ENCODE data around the gene ACSF2.

ACSF2 gene, protein sequence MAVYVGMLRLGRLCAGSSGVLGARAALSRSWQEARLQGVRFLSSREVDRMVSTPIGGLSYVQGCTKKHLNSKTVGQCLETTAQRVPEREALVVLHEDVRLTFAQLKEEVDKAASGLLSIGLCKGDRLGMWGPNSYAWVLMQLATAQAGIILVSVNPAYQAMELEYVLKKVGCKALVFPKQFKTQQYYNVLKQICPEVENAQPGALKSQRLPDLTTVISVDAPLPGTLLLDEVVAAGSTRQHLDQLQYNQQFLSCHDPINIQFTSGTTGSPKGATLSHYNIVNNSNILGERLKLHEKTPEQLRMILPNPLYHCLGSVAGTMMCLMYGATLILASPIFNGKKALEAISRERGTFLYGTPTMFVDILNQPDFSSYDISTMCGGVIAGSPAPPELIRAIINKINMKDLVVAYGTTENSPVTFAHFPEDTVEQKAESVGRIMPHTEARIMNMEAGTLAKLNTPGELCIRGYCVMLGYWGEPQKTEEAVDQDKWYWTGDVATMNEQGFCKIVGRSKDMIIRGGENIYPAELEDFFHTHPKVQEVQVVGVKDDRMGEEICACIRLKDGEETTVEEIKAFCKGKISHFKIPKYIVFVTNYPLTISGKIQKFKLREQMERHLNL
- total RNA-seq: 2.2 to 24.9 (median 14.8) reads per million in 9 experiments

DNA sequence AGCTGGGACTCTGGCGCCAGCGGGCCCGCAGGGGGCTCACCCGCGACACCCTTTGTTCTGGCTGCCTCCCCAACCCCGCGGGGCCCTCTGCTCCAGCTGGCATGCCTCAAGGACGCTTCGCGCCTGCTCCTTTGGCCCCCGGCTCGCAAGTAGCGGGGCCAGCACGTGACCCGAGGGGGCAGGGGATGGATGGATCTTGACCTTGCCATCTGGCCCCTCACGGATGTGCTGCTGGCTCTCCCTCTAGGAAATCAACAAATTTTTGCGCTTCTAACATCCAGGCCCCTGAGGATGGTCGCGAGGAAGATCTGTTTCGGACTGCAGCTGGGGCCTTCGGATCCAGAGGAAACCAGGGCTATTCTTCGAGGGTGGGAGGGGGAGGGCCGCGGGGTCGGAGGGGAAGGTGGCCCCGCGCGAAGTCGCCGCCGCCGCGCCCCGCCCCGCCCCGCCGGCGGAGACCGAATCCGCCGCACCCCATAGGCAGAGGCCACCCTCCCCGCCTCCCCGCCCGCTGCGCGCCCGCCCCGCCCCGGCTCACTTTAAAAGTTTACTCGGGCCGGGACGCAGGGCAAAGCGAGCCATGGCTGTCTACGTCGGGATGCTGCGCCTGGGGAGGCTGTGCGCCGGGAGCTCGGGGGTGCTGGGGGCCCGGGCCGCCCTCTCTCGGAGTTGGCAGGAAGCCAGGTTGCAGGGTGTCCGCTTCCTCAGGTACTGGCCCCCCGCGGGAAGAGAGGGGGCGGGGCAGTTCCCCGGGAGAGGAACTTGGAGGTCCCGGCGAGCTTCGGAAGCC lies at the start of gene ACSF2:
TSS of gene ACSF2 (plus strand) at position 537 of the 790 bp plus-strand sequence. CDS start at position 581, 44 bp downstream.
- Mint-ChIP-seq H3K27ac (peak within 1 kb of the TSS; percentile 83 to 90), H3K36me3 (ENCODE audit: insufficient read depth) (peaks cover 11% of the 10 kb centered on the region)

DNA sequence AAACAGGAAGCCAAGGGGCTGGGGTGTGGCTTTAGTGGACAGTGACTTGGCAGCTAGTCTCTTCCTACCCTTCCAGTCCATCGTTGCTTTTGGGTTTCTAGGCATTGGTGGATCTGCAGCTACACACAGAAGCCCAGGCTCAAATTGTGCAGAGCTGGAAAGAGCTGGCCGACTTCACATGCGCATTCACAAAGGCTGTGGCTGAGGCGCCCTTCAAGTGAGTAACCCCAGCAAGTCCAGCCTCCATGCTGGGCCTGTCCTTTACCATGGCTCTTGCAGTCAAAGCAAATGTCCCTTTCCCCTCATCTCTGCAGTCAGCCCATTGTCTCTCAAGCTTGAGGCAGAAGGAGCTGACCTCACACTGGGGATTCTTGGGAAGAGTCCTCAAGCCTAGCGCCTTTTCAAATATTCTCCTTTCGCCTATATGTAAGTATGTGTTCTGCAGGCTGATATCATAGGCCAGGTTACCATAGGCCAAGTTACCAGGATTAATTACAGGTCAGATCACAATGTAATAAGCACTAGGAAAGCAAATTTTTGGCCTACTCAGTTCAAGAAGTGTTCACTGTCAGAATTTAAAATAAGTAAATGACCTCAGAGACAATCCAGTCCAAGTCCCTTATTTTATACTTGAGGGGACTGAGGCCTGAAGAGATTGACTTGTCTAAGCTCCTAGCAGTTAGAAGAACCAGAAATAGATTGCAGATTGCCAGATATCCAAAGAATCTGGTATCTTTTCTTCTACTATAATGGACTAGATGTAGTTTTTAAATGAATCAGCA lies 46.5 kb upstream of the ACSF2 start:
- H3K27ac Mint-ChIP-seq: no peak overlapping the region
- H3K4me3 Mint-ChIP-seq: no peak overlapping the region
- H3K4me1 Mint-ChIP-seq (ENCODE audit: low read depth in 2 of 2): peaks cover 0 to 8% of the 10 kb centered on the region in 2 donors
- ATAC-seq (replicated peaks) (no peak), DNase-seq (no peak)
- H3K9me3 Mint-ChIP-seq: no peaks in the 10 kb centered on the region
- H3K27me3 Mint-ChIP-seq: no peaks in the 10 kb centered on the region
- H3K36me3 Mint-ChIP-seq (ENCODE audit: insufficient read depth): peaks cover 38% of the 10 kb centered on the region

More for the DNA sequence above, at the start of gene ACSF2:
- peak within 1 kb of the TSS; percentile 87 to 89 for H3K4me3 Mint-ChIP-seq
- peak; percentile 89 for ATAC-seq (replicated peaks)
- H3K4me1 Mint-ChIP-seq (ENCODE audit: low read depth in 2 of 2): peaks cover 19 to 31% of the 10 kb centered on the region in 2 donors
- no peaks in the 10 kb centered on the region for H3K27me3 Mint-ChIP-seq
- no peaks in the 10 kb centered on the region for H3K9me3 Mint-ChIP-seq
- DNase-seq: peak; percentile 52 to 64 (median 59)

DNA sequence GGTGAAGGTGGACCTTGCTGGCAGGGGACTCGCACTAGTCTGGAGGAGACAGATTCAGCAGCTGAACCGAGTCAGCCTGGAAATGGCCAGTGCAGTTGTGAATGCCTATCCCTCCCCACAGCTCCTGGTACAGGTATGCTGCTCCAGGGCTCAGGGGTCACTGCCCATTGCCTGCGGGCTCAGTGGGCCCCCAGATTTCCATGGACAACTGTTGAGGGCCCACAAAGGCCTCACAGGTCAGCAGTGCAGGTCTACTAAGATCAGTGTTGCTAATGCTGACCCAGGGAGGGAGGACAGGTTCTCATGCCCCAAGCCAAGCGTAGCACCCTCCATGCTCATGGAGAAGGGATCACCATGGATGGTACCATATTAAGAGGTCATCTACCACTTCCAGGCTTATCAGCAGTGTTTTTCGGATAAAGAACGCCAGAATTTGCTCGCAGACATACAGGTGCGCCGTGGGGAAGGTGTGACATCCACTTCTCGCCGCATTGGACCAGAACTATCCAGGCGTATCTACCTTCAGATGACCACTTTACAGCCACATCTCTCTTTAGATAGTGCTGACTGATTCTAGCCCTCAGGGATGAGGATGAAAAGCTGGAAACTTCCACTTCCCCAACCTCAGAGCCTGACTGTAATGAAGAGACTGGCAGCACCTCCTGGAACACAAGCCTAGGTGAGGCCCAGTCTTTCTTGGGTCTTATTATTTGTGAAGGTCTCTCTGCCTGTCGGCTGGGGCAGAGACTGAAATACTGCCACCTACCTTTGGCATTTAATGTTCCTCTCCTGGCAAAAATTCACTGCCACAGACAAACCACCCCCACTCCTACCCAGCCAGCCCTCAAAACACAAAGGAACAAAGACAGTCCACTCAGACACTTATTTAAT lies 45.4 kb upstream of the ACSF2 start:
- Mint-ChIP-seq H3K36me3 (ENCODE audit: insufficient read depth) (peaks cover 47% of the 10 kb centered on the region), H3K4me1 (ENCODE audit: low read depth in 2 of 2) (peaks cover 0 to 8% of the 10 kb centered on the region in 2 donors), H3K27ac (no peak overlapping the region), H3K27me3 (no peaks in the 10 kb centered on the region), H3K4me3 (no peak overlapping the region), H3K9me3 (no peaks in the 10 kb centered on the region)
- DNase-seq (no peak), ATAC-seq (replicated peaks) (no peak)

DNA sequence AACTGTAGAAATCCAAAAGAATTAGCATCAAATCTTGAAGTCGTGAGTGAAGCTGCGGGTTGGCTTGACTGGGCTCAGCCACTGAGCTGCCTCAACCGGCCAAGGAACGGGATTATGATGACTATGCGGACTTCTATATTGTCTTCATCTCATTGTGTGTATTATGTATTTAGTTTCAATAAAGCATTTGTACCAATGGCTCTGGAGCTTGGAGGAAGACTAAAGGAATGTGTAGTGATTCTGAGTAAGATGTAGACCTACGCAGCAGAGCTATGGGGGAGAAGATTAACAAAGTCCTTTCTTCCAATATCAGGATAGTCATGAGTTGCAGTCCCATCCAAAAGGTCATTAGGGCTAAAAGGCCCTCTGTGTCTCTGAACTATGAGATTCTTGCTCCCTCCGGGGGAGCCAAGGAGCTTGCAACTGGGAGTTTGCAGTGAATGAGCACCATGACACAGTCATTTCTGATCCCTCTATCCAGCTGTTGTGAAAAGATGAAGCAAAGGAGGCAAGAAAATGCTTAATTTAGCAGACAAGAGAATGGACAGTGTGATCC lies 44.7 kb upstream of the ACSF2 start:
- Mint-ChIP-seq H3K27ac (no peak overlapping the region), H3K36me3 (ENCODE audit: insufficient read depth) (peaks cover 54% of the 10 kb centered on the region), H3K4me1 (ENCODE audit: low read depth in 2 of 2) (peaks cover 0 to 8% of the 10 kb centered on the region in 2 donors), H3K9me3 (no peaks in the 10 kb centered on the region), H3K27me3 (no peaks in the 10 kb centered on the region), H3K4me3 (no peak overlapping the region)
- no peak for DNase-seq
- ATAC-seq (replicated peaks): no peak

DNA sequence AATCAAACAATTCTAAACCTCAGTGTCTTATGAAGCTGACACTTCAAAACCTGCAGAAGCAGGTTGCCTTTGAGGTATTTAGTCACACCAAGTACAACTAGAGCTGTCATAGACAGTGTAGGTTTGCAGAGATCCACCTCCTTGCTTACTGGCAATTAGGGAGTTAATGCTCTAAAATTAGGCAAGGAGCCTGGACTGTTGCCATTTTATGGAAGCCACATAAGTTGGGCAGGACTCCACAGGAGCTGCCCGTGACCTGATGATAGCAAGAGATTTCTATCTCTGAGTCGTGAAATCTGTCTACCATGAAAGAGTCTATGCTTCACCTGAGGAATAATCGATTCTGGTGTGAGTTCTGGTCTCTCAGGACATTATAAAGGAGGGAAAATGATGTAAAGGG lies 44.1 kb upstream of the ACSF2 start:
- H3K27ac Mint-ChIP-seq: no peak overlapping the region
- ATAC-seq (replicated peaks) (no peak), DNase-seq (no peak)
- H3K9me3 Mint-ChIP-seq: no peaks in the 10 kb centered on the region
- H3K4me3 Mint-ChIP-seq: no peak overlapping the region
- H3K27me3 Mint-ChIP-seq: no peaks in the 10 kb centered on the region
- peaks cover 60% of the 10 kb centered on the region for H3K36me3 Mint-ChIP-seq (ENCODE audit: insufficient read depth)
- peaks cover 0 to 8% of the 10 kb centered on the region in 2 donors for H3K4me1 Mint-ChIP-seq (ENCODE audit: low read depth in 2 of 2)

DNA sequence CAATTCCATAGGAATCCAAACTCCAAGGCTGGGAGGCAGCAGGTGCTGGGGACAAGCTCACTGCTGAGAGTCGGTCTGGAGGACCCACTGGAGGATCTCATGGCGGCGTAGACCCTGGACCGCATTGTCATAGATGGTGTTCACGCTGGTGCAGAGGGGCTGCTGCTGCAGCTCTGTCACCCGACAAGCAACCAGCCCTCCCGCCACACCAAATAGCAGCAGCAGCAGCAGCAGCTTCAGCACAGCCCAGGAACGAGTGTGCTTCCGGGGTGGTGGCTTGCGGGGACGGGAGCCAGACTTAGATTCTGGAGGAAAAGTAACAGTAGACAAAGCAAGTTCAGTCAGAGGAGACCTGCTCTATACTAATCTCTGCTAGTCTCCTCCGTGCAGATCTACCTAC lies 43.1 kb upstream of the ACSF2 start:
- Mint-ChIP-seq H3K4me1 (ENCODE audit: low read depth in 2 of 2) (peaks cover 5 to 9% of the 10 kb centered on the region in 2 donors), H3K27ac (no peak overlapping the region), H3K9me3 (no peaks in the 10 kb centered on the region), H3K36me3 (ENCODE audit: insufficient read depth) (peaks cover 68% of the 10 kb centered on the region), H3K27me3 (no peaks in the 10 kb centered on the region), H3K4me3 (no peak overlapping the region)
- DNase-seq (no peak), ATAC-seq (replicated peaks) (no peak)

DNA sequence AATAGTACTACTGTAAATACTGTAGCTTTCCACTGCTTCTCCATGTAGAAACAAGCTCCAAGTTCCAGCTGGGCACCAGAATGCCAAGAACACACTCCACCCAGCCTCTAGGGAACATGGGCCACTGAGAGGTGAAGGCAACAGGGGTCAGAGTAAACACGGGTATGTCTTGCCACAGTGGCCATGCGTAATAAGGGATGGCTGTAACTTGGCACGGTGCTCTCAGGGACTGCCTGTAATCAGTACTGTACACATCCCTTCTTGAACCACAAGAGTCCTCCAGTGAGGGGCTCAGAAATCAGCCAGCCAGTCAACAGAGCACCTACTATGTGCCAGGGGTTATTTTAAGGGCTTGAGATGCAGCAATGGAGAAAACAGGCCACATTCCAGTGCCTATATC lies 39.5 kb upstream of the ACSF2 start:
- DNase-seq: no peak
- peaks cover 95% of the 10 kb centered on the region for H3K36me3 Mint-ChIP-seq (ENCODE audit: insufficient read depth)
- H3K4me3 Mint-ChIP-seq: no peak overlapping the region
- H3K4me1 Mint-ChIP-seq (ENCODE audit: low read depth in 2 of 2): peaks cover 7 to 10% of the 10 kb centered on the region in 2 donors
- no peak overlapping the region for H3K27ac Mint-ChIP-seq
- no peaks in the 10 kb centered on the region for H3K27me3 Mint-ChIP-seq
- no peaks in the 10 kb centered on the region for H3K9me3 Mint-ChIP-seq
- ATAC-seq (replicated peaks): no peak

DNA sequence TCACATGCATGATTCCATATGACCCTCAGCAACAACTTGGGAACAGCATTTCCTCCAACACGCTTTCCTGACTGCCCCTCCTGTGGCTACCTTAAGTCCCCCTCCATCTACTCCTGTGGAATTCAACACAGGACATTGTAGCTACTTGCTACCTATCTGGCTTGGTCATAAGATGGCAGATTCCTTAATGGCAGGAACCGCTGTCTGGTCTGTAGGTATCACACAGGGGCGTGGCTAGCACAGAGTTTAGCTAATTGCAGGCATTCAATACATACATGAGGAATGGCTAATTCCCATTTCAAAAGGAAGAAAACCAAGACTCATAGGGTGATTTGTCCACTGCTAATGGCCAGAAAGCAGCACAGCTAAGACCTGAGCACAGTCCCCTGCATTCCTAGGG lies 37.3 kb upstream of the ACSF2 start:
- DNase-seq (no peak), ATAC-seq (replicated peaks) (no peak)
- no peak overlapping the region for H3K27ac Mint-ChIP-seq
- no peak overlapping the region for H3K4me3 Mint-ChIP-seq
- peaks cover 12 to 14% of the 10 kb centered on the region in 2 donors for H3K4me1 Mint-ChIP-seq (ENCODE audit: low read depth in 2 of 2)
- H3K27me3 Mint-ChIP-seq: no peaks in the 10 kb centered on the region
- H3K9me3 Mint-ChIP-seq: no peaks in the 10 kb centered on the region
- H3K36me3 Mint-ChIP-seq (ENCODE audit: insufficient read depth): peaks cover 94% of the 10 kb centered on the region

DNA sequence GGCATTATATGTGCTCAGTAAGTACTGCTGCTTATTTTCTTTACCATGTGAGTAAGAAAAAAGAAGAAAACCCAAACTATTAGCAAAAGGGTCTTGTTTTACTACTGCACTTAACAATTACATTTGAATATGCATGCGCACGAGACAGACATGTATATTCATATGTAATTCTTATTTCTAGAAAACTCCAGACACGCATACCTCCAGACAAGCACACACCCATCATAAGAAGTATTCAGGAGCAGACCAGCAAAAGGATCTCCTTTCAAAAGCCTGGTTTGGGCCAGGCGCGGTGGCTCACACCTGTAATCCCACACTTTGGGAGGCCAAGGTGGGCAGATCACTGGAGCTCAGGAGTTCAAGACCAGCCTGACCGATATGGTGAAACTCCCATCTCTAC lies 36.5 kb upstream of the ACSF2 start:
- no peak for ATAC-seq (replicated peaks)
- peak overlapping the region in 1 of 2 donors; percentile 80 for H3K27ac Mint-ChIP-seq

DNA sequence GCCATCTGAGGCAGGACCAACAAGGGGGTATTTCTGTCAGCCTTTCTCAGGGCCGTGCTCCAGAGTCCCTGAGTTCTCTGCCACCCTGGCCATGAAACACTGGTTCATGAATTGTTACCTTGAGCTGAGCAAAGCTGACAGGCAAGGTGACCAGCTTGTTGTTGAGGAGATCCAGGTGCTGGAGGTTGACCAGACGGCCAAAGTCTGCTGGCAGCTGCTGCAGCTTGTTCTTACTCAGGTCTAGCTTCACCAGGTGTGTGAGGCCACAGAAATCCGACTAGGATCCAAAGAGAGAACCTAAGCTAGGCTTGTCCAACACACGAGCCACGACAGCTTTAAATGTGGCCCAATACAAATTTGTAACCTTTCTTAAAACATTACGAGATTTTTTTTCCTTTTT lies 33.4 kb upstream of the ACSF2 start:
- peaks cover 78% of the 10 kb centered on the region for H3K36me3 Mint-ChIP-seq (ENCODE audit: insufficient read depth)
- ATAC-seq (replicated peaks): no peak
- DNase-seq: no peak
- no peak overlapping the region for H3K4me3 Mint-ChIP-seq
- H3K27ac Mint-ChIP-seq: no peak overlapping the region
- no peaks in the 10 kb centered on the region for H3K27me3 Mint-ChIP-seq
- H3K9me3 Mint-ChIP-seq: no peaks in the 10 kb centered on the region
- H3K4me1 Mint-ChIP-seq (ENCODE audit: low read depth in 2 of 2): peaks cover 32 to 39% of the 10 kb centered on the region in 2 donors

More for the DNA sequence above, 36.5 kb upstream of the ACSF2 start:
- Mint-ChIP-seq H3K9me3 (no peaks in the 10 kb centered on the region), H3K4me3 (no peak overlapping the region), H3K27me3 (no peaks in the 10 kb centered on the region), H3K4me1 (ENCODE audit: low read depth in 2 of 2) (peaks cover 18 to 19% of the 10 kb centered on the region in 2 donors), H3K36me3 (ENCODE audit: insufficient read depth) (peaks cover 91% of the 10 kb centered on the region)
- DNase-seq: no peak

DNA sequence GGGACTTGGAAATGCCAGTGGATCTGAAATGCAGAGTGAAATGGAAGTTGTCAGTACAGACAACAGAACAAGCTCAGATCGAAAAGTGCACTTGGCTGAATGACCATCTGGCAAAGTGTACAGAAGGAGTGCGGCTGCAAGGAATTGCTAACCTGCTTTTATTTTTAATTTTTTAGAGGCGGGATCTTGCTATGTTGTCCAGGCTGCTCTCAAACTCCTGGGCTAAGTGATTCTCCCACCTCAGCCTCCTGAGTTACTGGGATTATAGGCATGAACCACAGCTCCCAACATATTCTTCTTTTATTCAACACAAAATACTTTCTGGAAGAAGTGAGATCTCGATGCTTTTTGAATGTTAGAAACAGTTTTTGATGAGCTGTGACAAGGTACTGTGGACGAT lies 32.3 kb upstream of the ACSF2 start:
- peaks cover 33 to 39% of the 10 kb centered on the region in 2 donors for H3K4me1 Mint-ChIP-seq (ENCODE audit: low read depth in 2 of 2)
- no peaks in the 10 kb centered on the region for H3K27me3 Mint-ChIP-seq
- DNase-seq (no peak), ATAC-seq (replicated peaks) (no peak)
- H3K27ac Mint-ChIP-seq: peak overlapping the region; percentile 41 to 78
- H3K36me3 Mint-ChIP-seq (ENCODE audit: insufficient read depth): peaks cover 74% of the 10 kb centered on the region
- no peak overlapping the region for H3K4me3 Mint-ChIP-seq
- H3K9me3 Mint-ChIP-seq: no peaks in the 10 kb centered on the region

DNA sequence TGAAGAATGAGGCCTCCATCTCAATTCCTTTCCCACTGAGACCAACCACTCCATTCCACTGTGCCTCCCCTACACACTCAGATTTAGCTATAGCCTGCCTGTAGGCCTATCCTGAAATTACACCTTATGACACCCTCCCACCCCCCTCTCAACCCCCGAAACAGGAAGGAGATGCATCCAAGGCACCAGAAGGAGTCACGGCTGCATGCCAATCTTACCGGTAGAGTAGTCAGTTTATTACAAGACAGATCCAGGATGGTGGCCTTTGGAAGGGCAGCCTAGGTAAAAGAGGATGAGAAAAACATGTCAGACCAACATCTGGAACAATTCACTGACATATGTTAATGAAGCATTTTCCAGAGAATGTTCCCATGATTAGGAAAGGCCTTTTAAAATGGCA lies 31.3 kb upstream of the ACSF2 start:
- H3K27ac Mint-ChIP-seq: peak overlapping the region; percentile 53 to 97
- no peaks in the 10 kb centered on the region for H3K27me3 Mint-ChIP-seq
- ATAC-seq (replicated peaks) (no peak), DNase-seq (no peak)
- H3K4me3 Mint-ChIP-seq: peak overlapping the region in 1 of 2 donors; percentile 91
- H3K9me3 Mint-ChIP-seq: no peaks in the 10 kb centered on the region
- H3K36me3 Mint-ChIP-seq (ENCODE audit: insufficient read depth): peaks cover 64% of the 10 kb centered on the region
- H3K4me1 Mint-ChIP-seq (ENCODE audit: low read depth in 2 of 2): peaks cover 32 to 39% of the 10 kb centered on the region in 2 donors

Measured in effector memory CD8-positive, alpha-beta T cell (primary cell).